Measurements from ENCODE around the gene TGFBR3L. TPM values are rescaled to one million over a fixed set of nuclear protein-coding genes. Genes with fewer than 3 reads are reported as not detected.

TGFBR3L gene
- total RNA-seq = 1 to 10 TPM in 1 of 8 experiments, under 1 TPM in 6, not detected in 1; 0.16 to 1.2 (median 0.45) TPM

DNA sequence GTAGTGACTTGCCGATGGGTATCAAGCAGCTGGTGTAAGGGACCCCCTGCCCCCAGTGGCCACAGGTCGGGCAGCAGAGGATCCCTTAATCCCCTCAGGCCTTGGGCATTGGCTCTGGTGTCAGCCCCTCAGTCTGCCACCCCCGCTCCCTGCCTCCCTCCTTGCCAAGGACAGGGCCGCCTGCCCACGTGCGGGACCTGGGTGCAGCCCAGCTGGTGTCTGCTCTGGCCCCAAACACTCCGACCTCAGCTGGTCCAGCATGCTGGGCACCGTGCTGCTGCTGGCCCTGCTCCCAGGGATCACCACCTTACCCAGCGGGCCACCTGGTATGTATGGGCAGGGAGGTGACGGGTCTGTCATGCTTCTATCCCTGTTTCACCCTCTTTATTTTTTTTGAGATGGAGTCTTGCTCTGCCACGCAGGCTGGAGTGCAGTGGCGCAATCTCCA is at the start of gene TGFBR3L:
TGFBR3L (plus strand) TSS at position 233 of the 448 bp plus-strand sequence.
- in situ Hi-C loops (cut with MboI; ENCODE audit: low pct_unique_long_range_greater_than_20kb in 2 of 9, low sequenced_read_pairs in 9 of 9, unreplicated experiment in 9 of 9) = no loop called here
- Histone ChIP-seq H3K4me3 (no peak within 1 kb of the TSS), H3K4me1 (replicated peaks in 1 of 2) (peaks cover 9 to 23% of the 10 kb centered on the region in 2 donors), H3K27ac (no peak within 1 kb of the TSS)
- 70 to 100% (median 100%) methylated on average over 1 to 2 of the region's 12 CpGs; no CpG with 5 or more reads in 6 of the 10 experiments for WGBS, 10 experiments
- no peak for ATAC-seq (replicated peaks in 6 of 8)

DNA sequence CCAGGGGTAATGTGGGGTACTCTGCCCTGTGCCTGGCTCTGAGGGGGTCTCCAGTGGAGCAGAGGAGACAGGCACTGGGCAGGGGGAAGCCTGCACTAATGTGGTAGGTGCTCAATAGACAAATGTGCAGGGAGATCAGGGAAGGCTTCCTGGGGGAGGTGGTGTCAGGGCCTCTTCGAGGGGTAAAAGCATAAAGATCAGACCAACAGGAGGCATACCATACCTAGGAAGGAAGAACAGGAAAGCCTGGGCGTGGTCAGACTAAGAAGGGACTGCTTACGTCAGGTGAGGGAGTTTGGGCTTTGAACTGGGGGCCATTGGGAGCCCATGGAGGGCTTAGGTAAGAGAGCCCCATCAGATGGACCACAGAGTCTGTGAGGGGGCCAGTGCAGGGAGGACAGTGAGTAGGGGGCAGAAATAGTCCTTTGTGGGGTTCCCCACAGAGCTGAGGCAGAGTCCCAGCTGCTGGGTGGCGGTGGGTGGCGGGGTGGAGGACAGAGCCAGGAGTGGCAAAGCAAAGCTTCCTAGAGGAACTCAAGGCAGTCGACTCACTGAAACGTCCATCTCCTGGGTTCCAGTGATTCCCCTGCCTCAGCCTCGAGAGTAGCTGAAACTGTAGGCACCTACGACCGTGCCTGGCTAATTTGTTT is 49.2 kb upstream of the TGFBR3L start:
- 13 to 79% (median 50%) methylated on average over 2 to 6 of the region's 10 CpGs; no CpG with 5 or more reads in 4 of the 10 experiments for WGBS, 10 experiments
- ATAC-seq (replicated peaks in 6 of 8) = no peak
- peaks cover 18 to 23% of the 10 kb centered on the region in 2 donors for H3K4me1 ChIP-seq (replicated peaks in 1 of 2)
- no peak overlapping the region for H3K27ac ChIP-seq
- in situ Hi-C loops (cut with MboI; ENCODE audit: low pct_unique_long_range_greater_than_20kb in 2 of 9, low sequenced_read_pairs in 9 of 9, unreplicated experiment in 9 of 9) = no loop called here
- no peak overlapping the region for H3K4me3 ChIP-seq

DNA sequence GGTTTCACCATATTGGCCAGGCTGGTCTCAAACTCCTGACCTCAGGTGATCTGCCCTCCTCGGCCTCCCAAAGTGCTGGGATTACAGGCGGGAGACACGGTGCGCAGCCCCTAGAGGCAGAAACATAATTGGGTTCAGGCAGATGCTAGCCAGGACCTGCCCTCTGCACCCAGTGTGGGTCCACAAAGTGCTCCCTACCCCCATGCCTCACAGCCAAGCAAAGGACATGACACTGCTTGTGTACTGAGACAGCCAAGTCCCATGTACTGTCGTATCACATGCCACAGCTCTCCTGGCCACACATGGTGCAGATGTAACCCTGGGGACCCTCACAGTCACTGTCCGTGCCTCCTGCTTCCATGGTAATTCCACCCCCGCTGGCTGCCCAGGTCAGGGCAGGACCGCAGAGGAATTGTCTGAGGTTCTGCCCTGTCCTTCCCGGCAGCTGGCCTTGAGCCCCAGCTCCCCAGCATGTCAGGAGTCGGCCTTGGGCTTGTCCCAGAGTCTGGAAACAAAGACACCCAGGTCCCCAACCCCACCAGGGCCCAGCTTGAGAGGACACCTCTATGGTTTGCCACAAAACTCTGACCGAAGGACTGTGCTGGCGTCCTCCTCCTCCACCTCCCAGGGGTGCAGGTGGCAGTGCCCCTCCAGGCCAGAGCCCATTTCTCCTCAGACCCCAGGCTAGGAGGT is 48.1 kb upstream of the TGFBR3L start:
- H3K27ac ChIP-seq = no peak overlapping the region

DNA sequence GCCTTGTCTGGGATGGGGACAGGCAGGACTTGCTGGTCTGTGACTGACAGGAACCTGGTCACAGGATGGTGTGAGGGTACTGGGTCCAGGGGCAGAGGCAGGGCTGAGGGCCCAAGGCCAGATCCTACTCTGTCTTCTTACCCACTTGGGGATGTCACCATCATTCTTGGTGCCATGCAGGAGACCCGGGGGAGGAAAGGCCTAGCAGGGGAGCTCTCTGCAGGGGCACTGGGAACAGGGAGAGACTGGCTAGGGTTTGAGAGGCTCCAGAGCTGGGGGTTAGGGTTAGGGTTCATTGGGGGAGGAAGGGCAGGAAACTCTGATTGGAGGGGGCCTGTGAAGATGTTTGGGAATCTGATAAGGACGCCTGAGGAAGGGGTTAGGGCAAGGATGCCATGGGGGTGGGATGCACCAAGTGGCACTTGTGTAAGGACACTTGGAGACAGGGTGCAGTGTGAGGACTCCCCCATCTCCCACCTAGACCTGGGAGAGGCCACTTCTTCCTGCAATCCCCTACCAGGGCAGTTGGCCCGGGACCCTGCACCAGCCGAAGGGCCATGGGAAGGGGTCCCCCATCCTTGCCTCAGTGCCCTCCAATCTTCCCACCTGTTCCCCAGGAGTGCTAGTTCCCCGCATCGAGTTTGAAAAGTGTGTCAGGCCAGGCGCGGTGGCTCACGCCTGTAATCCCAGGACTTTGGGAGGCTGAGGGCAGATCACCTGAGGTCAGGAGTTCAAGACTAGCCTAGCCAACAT is 47.4 kb upstream of the TGFBR3L start:
- in situ Hi-C loops (cut with MboI; ENCODE audit: low pct_unique_long_range_greater_than_20kb in 2 of 9, low sequenced_read_pairs in 9 of 9, unreplicated experiment in 9 of 9) = no loop called here
- no peak for ATAC-seq (replicated peaks in 6 of 8)
- H3K27ac ChIP-seq = no peak overlapping the region
- no peak overlapping the region for H3K4me3 ChIP-seq
- 81 to 100% (median 100%) methylated on average over 1 to 4 of the region's 9 CpGs; no CpG with 5 or more reads in 7 of the 10 experiments for WGBS, 10 experiments
- peaks cover 13 to 16% of the 10 kb centered on the region in 2 donors for H3K4me1 ChIP-seq (replicated peaks in 1 of 2)

More for the DNA sequence above, 48.1 kb upstream of the TGFBR3L start:
- ATAC-seq (replicated peaks in 6 of 8) = no peak
- in situ Hi-C loops (cut with MboI; ENCODE audit: low pct_unique_long_range_greater_than_20kb in 2 of 9, low sequenced_read_pairs in 9 of 9, unreplicated experiment in 9 of 9) = no loop called here
- H3K4me1 ChIP-seq (replicated peaks in 1 of 2) = peaks cover 18 to 19% of the 10 kb centered on the region in 2 donors
- WGBS, 10 experiments = 0 to 60% (median 46%) methylated on average over 1 to 5 of the region's 12 CpGs; no CpG with 5 or more reads in 5 of the 10 experiments
- H3K4me3 ChIP-seq = no peak overlapping the region

DNA sequence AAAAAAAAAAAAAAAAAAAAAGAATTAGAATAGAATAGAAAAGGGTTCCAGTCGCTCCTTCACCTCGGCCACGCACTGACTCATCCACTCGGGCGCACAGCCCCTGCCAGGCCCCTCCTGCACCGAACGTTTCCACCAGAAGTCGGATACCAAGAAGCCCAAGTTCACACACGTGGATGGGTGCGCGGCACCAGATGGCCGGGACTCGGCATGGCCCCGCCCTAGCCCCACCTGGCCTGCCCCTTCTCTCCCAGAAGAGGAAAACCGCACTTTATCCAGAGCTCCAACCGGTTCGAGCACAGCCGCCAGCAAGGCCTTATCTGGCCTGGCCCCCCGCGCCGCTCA is 46.3 kb upstream of the TGFBR3L start:
- in situ Hi-C loops (cut with MboI; ENCODE audit: low pct_unique_long_range_greater_than_20kb in 2 of 9, low sequenced_read_pairs in 9 of 9, unreplicated experiment in 9 of 9) = no loop called here
- Histone ChIP-seq H3K4me3 (peak overlapping the region in 3 of 5 donors; percentile 28 to 41 (median 36)), H3K4me1 (replicated peaks in 1 of 2) (peaks cover 22 to 26% of the 10 kb centered on the region in 2 donors), H3K27ac (peak overlapping the region in 1 of 2 donors; percentile 73)
- peak in 1 of 8 experiments; percentile 0 for ATAC-seq (replicated peaks in 6 of 8)
- WGBS, 10 experiments = 13 to 89% (median 44%) methylated on average over 3 to 6 of the region's 21 CpGs; no CpG with 5 or more reads in 5 of the 10 experiments

DNA sequence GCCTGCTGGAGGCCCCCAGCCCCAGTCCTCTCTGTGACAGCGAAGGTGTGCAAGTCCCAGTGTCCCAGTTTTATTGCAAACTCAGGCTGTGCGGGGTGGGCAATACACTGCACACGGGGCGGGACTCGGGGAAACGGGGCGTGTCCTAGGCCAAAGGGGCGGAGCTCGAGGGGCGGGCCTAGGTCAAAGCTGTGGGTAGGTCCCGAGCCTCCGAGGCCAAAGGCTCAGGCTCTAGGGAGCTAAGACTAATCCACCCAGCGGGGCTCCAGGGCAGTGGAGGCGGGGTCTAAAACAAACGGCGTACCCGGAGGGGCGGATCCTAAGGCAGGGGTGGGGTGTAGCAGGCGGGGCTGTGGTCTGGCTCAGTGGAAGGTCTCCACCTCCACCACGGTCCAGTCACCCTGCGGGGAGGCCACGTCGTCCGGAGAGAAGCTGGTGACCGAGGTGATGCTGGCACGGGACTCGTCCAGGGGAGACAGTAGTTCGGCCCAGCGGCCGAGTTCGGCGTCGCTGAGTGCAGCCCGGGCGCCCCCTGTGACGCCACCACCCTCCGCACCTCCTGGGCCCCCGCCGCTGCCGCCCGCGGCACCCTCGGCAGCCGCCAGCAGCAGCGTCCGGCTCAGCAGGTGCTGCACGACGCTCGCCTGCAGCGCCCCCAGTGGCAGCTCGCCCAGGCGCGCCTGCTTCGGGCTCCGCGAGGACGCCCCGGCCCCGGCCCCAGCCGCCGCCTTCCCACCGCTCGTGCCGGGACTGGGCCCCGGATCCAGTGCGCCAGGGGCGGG is 45.8 kb upstream of the TGFBR3L start:
- Histone ChIP-seq H3K4me1 (replicated peaks in 1 of 2) (peaks cover 22 to 26% of the 10 kb centered on the region in 2 donors), H3K27ac (peak overlapping the region; percentile 62 to 73), H3K4me3 (peak overlapping the region; percentile 18 to 41 (median 28))
- WGBS, 10 experiments = 0% methylated on average over 7 of the region's 67 CpGs; no CpG with 5 or more reads in 9 of the 10 experiments
- in situ Hi-C loops (cut with MboI; ENCODE audit: low pct_unique_long_range_greater_than_20kb in 2 of 9, low sequenced_read_pairs in 9 of 9, unreplicated experiment in 9 of 9) = no loop called here
- ATAC-seq (replicated peaks in 6 of 8) = peak; percentile 31 to 76 (median 46)

DNA sequence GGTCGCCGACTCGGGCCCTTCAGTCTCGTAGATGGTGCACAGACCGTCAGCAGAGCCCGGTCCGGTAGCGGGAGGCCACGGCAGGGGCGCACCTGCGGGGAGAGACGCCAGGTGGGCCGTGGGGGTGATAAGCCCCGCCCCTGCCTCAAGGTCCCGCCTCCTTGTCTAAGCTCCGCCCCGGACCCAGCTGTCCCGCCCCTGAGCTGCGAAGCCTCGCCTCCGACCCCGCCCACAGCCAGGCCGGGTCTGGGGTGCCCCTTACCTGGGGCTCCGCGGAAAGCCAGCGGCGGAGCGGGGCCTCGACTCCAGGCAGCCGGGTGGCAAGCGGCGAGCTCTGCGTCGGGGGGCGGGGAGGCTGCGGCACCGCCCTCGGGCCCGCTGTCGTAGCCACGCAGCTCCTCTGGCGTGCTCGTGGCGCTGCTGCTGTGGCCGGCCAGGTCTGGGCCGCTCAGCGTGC is 45.1 kb upstream of the TGFBR3L start:
- Histone ChIP-seq H3K27ac (peak overlapping the region; percentile 62 to 73), H3K4me3 (peak overlapping the region; percentile 18 to 41 (median 28)), H3K4me1 (replicated peaks in 1 of 2) (peaks cover 22 to 26% of the 10 kb centered on the region in 2 donors)
- in situ Hi-C loops (cut with MboI; ENCODE audit: low pct_unique_long_range_greater_than_20kb in 2 of 9, low sequenced_read_pairs in 9 of 9, unreplicated experiment in 9 of 9) = no loop called here
- peak; percentile 3 to 33 (median 17) for ATAC-seq (replicated peaks in 6 of 8)
- WGBS, 10 experiments = no CpG with 5 or more reads among the region's 47 CpGs

DNA sequence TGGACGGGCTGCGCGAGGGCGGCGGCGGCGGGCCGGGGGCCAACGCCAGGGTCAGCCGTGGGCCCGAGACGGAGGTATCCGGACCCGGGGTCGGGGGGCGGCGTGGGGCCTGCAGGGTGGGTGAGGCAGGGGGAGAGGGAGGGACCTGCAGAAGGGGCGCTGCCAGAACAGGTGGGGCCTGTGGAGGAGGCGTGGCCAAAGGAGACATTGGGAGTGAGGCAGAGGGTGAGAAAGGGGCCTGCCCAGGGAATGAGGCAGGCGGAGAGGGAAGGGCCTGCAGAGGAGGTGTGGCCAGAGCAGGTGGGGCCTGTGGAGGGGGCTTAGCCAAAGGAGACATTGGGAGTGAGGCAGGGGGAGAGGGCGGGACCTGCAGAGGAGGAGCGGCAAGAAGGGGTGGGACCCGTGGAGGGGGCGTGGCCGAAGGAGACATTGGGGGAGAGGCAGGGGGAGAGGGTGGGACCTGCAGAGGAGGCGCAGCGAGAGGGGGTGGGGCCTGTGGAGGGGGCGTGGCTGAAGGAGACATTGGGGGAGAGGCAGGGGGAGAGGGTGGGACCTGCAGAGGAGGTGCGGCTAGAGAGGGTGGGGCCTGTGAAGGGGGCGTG is 44.6 kb upstream of the TGFBR3L start:
- H3K4me3 ChIP-seq = peak overlapping the region; percentile 18 to 41 (median 28)
- peak overlapping the region; percentile 62 to 73 for H3K27ac ChIP-seq
- peak in 5 of 8 experiments; percentile 30 to 37 (median 33) for ATAC-seq (replicated peaks in 6 of 8)
- WGBS, 10 experiments = no CpG with 5 or more reads among the region's 30 CpGs
- H3K4me1 ChIP-seq (replicated peaks in 1 of 2) = peaks cover 25 to 30% of the 10 kb centered on the region in 2 donors
- in situ Hi-C loops (cut with MboI; ENCODE audit: low pct_unique_long_range_greater_than_20kb in 2 of 9, low sequenced_read_pairs in 9 of 9, unreplicated experiment in 9 of 9) = no loop called here

DNA sequence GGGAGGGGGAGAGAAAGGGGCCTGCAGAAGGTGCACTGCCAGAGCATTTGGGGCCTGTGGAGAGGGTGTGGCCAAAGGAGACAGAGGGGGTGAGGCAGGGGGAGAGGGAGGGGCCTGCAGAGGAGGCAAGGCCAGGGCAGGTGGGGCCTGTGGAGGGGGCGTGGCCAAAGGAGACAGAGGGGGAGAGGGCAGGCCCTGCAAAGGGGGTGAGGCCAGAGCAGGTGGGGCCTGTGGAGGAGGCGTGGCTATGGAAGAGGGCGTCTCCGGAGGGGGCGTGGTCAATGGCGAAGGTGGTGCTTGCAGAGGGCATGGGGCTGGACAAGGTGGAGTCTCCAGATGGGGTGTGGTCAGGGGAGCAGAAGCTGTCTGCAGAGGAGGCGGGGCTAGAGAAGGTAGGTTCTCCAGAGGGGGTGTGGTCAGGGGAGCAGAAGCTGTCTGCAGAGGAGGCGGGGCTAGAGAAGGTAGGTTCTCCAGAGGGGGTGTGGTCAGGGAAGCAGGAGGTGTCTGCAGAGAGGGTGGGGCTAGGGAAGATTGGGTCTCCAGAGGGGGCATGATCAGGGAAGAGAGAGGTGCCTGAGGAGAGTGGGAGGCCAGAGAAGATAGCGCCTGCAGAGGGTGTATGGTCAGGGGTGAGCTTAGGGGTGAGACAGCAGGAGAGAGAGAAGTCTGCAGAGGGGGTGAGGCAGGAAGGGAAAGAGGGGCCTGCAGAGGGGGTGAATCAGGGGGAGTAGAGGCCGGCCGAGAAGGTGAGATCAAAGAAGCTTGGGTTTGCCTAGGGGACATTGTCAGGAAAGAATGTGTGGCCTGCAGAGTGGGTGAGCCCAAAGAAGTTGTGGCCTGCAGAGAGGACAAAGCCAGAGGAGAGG is 43.8 kb upstream of the TGFBR3L start:
- peak in 5 of 8 experiments; percentile 4 to 31 (median 23) for ATAC-seq (replicated peaks in 6 of 8)
- in situ Hi-C loops (cut with MboI; ENCODE audit: low pct_unique_long_range_greater_than_20kb in 2 of 9, low sequenced_read_pairs in 9 of 9, unreplicated experiment in 9 of 9) = no loop called here
- Histone ChIP-seq H3K4me1 (replicated peaks in 1 of 2) (peaks cover 27 to 30% of the 10 kb centered on the region in 2 donors), H3K4me3 (peak overlapping the region in 3 of 5 donors; percentile 7 to 70 (median 46)), H3K27ac (peak overlapping the region; percentile 78 to 92)
- WGBS, 10 experiments = no CpG with 5 or more reads among the region's 11 CpGs

DNA sequence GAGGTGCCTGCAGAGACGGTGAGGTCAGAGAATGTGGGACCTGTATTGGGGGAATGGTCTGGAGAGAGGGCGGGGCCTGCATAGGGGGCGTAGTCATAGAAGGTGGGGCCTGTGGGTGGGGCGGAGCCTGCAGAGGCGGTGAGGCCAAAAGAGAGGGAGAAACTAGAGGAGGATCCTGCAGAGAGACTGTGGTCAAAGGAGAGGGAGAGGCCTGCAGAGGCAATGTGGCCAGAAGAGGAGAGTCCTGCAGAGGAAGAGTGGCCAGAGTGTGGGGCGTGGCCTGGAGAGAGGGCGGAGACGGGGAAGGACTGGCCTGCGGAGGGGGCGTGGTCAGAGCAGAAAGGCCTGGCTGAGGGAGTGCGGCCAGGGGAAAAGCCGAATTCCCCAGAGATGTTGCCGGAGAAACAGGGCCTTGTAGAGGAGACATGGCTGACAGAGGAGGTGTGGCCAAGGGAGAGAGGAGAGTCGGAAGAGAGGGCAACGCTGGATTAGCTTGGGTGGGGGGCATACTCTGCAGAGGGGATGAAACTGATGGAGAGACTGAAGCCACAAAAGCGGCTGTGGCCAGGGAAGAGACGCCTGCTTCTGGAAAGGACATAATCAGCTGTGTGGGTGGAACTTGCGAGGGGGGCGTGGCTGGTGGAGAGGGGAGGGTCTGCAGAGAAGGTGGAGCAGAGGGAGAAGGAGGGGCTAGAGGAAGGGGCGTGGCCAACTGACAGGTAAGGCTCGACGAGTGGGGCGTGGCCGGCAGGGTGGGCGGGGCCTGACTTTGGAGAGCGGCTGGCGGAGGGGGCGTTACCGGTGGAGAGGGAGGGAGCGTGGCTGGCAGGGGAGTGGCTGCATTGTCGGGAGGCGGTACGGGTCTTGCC is 43.0 kb upstream of the TGFBR3L start:
- in situ Hi-C loops (cut with MboI; ENCODE audit: low pct_unique_long_range_greater_than_20kb in 2 of 9, low sequenced_read_pairs in 9 of 9, unreplicated experiment in 9 of 9) = no loop called here
- peak overlapping the region; percentile 78 to 92 for H3K27ac ChIP-seq
- H3K4me1 ChIP-seq (replicated peaks in 1 of 2) = peaks cover 27 to 30% of the 10 kb centered on the region in 2 donors
- WGBS, 10 experiments = 0 to 40% (median 2%) methylated on average over 1 to 5 of the region's 33 CpGs; no CpG with 5 or more reads in 6 of the 10 experiments
- ATAC-seq (replicated peaks in 6 of 8) = peak; percentile 18 to 57 (median 38)
- H3K4me3 ChIP-seq = peak overlapping the region; percentile 15 to 70 (median 27)
